Activated naive CD4-positive, alpha-beta T cell (primary cell): ENCODE measurements around the gene CDC42BPA.

Experiments used
- DNase-seq, 4 experiments: peaks; one replicate each; lab custom pipeline; 2025; lab: John Stamatoyannopoulos, UW

CDC42BPA gene

DNA sequence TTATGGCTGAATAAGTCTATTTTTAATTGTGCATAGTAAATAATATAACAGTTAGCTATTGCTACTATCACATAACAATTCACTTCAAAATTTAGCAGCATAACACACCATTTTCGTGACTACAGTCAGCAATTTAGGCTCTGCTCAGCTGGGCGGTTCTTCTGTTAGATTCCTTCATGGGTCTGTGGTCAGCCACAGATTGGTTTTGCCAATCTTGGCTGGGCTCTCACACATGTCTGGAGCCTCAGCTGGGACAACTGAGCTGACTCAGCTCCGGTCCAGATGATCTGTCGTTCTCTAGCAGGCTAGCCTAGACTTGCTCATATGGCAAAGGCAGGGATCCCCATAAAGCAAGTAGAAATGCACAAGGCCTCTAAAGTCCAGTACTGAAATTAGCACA lies 15.1 kb upstream of the CDC42BPA start:
- no peak for DNase-seq

DNA sequence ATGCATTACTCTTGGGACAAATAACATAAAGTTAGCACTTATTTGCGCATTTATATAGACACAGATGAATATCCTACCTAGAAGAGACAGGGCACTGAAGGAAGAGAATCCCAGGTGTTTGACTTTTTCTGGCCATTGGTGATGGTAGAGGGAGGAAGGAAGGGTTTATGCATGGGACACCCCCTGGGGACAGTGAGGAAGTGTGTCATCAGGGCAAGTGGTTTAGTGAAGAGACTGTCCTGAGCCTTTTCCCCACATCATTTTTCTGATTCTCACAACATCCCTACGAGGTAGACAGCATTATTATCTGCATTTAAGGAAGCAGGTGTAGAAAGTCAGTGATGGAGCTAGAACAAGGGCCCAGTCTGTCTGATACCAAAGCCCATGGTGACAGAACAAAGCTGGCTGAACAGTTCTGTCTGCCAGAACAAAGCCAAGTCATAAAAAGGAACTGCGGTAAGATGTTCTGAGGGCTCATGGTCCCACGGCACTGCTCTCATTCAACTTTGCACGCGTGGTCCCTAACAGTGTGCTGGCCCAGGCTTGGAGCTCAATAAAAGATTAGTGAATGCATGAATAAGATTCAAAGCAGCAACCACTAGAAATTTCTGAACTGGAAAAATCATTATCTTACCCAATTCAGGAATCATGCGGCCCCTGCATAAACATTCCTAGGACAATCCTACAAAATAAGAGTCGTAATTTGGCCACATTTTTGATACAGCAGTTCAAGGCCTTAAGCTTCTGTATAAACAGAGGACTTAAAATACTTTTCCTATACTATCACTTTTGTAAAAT lies 12.2 kb upstream of the CDC42BPA start:
- no peak for DNase-seq

DNA sequence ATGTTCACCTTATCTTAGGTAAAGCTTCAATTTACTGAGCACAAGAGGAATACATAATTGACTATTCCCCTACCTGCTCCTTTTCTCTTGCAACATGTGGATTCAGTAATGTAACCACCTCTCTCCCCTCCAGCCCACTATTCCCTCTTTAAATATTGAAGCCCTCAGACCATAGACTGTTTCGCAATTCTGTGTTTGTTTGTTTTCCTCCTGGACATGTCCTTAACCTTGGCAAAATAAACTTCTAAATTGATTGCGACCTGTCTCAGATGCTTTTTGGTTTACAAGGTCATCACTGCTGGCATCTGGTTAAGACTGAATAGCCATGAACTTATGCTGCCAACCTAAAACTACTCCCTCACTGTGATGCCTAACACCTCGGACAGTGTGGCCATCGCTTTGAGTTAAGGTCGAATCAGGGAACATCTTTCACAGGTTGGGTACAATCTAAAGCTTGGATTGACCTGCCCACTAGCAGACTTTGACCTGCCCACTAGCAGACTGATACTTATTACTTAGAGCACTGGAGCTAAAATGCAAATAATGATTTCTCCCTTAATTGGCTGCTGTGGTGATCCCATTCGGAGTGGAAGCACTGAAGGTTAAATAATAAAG lies 10.2 kb upstream of the CDC42BPA start:
- DNase-seq = no peak

DNA sequence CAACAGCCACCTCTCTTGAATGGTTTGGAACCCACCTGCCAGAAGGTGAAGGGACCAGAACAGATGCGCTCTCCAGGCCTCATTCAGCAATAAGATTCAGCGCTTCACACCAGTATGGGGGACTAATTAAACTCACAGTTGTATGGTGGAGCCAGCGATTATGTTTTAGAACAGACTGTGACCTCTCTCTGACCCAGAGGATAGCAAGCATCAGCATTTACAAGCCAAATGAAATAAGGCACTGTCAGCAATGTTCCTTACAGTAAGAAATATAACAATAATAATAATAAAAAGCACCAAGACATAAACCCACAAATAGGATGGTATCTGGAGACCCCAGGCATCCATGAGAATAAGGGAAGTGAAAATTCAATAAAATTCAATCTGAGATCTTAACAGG lies 6.9 kb upstream of the CDC42BPA start:
- DNase-seq = no peak

DNA sequence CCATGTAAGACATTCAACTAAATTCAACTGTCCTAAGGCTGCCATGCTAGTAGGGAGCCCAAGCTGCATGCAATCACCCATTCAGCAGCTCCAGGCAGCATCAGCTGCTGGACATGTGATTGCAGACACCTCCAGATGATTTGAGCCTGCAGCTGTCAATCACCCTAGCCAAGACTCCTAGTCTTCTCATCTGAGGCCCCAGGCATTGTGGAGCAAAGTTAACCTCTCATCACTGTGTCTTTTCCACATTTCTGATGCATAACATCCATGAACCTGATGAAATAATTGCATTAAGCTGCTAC lies 5.6 kb upstream of the CDC42BPA start:
- DNase-seq = no peak

DNA sequence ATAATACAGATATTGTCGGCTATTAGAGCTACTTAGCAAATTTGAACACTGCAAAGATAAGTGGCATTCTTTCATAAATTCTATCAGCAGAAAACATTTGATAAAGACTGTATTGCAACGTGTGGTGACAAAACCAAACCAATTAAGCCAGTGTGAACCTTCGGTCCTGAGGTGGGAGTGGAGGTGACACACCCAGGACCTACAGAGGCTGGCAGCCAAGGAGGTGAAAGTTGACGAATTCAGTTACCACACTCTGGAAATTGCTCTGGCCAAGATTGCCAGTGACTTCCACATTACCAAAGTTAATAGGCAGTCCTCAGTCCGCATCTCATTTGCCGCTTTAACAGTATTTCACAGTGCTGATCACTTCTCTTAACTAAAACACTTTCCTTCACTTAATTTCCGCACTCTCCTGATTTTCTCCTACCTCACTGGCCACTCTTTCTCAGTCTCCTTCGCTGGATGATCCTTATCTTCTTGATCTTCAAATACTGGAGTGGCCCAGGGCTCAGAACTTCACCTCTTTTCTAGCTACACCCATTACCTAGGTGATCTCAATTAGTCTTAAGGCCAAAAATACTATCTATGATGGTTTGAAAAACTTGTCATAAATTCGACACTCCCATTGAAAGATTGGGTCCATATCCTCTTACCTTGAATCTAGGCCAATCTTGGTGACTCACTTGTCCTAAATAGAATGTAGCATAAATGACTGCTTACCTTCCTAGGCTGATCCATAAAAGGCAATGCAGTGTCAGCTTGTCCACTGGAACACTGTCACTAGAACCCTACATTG lies 5.1 kb upstream of the CDC42BPA start:
- no peak for DNase-seq

DNA sequence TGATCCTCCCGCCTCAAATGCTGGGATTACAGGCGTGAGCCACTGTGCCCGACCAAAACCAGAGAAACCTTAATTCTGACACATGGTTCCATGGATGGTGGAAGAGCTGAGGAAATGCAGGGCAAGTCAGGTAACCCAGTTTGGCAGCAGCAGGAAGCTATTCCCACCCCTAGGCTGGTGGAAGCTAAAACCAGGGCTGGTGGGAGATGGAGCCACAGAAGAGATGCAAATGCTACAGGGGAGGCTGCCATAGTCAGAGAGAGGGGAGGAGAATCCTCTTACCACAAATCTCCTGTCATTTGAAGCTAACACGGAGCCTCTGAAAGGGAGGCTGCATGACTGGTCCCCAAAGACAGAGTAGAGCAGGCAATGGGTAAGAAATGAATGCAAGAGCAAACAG lies 4.1 kb upstream of the CDC42BPA start:
- DNase-seq = no peak

DNA sequence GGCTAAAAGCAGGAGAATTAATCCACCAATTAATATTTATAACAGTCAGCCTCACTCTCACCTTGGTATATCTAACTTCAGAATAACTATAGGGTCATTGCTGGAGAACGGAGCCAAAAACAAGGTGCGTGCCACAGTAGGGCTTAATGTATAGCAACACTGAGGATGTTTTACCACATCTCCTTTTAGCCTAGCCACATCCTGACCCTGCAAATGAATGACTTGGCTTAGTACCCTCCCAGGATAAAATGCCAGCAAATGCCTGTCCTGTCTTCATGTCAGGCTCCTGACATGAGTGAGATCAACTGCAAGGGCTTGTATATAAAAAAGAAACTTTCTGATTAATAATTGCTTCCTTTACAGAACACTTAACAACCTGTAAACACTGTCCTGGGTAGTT lies 2.7 kb upstream of the CDC42BPA start:
- DNase-seq = no peak

DNA sequence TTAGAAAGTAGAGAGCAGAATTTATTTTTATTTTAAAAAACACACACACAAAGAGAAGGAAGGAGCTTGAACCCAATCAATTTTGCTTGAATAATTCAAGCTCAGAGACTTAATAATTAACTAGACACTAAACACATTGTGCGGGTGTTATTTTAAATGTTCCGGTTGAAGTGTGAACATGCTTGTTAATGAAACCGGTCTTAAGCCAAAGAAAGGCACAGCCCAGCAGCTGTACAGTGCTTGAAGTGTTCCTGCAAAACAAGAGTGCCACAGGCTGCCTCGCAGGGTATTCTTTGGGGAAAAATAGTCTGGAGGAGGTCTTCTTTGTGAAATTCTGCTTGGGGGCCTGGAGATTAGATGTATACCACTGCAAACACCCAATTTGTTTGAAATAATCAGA lies 2.2 kb upstream of the CDC42BPA start:
- no peak for DNase-seq

DNA sequence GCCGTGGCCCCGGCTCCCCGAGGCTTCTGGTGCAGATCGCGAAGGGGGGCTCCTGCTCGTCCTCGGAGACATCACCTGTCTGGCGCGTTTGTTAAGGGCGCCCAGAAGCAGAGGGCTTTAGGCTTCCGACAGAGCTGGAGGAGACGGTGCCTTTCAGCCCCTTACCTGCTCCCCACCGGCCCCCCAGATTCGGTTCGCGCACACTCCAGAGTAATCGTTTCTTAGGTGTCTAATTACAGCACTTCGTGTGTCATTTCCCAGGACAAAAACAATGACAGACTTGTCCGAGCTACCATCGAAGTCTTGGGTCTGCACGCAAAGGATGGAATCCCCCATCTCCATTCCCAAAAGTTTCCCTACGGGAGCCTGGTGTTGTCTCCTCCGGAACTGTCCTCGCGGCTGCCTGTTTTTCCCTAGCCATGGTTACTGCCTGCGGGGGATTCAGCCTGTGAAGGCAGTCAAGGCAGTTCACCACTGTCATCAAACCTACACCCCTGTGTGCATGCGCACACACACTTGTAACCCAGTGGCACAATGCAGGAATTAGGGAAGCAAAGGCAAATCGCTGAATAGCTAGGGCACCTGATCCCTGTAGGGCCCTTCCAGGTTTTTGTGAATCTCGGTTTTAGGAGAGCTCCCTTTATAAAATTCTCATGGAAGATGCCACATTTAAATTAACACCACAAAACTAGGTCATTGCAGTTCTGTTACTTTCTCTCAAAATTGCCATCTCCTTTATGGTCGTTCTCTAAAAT lies 738 bp upstream of the CDC42BPA start:
- no peak for DNase-seq

DNA sequence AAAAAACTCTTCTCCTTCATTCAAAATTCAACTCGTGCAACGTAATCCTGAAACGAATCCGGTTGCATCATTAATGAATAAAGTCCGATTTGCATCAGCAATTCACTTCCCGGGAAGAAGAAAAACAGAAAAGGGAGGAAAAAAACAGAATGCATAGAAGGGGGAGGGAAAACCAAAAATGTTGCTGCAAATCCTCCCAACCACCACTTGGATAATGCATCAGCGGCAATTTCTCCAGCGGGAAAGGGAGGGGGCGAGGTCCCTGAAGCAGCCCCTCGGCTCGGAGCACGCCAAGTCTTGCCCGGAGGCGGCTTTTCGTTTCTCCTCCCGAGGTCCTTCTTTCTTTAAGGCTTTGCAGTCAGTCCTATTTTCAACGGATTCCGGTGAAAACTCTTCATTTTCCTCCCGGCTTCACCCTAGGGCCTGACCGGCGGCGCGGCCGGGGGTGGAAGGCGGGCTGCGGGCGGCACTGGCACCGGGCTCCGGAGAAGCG lies 723 bp downstream of the CDC42BPA start:
- DNase-seq = no peak

DNA sequence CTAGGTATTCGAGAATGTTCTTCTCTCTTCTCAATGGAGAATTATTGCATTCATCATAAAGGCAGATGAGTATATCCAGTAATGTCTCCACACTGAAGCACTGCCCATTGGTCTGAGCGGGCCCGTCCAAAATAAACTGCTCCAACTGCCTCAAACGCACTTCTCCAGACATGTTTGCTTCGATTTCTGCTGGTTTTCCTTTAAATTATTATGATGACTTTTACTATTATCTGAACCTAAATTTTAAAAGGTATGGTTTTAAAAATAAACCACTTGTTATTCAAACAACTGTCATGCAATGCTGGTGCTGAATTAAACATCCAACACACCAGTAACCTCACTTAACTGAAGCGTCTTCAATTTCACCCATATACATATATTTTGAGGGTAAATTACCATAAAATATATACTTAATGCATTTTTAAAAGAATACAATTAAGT lies 1.3 kb downstream of the CDC42BPA start:
- DNase-seq = no peak

DNA sequence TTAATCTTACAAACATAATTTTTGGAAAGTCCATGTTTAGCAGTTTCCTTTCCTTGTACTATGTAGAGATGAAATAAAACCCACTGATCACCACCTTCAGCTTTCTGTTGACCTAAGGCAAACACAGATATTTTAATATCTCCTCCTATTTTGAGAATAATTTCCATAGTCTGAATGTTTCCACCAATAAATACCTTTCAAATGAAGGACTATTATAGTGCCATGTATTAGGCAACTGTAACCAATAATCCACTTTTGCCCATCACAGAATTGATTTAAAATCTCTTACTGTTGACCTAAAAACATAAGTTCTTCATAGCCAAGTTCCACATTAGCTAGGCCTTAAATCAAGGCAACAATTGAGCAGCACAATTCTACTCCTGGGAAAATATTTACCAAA lies 1.8 kb downstream of the CDC42BPA start:
- DNase-seq = no peak

DNA sequence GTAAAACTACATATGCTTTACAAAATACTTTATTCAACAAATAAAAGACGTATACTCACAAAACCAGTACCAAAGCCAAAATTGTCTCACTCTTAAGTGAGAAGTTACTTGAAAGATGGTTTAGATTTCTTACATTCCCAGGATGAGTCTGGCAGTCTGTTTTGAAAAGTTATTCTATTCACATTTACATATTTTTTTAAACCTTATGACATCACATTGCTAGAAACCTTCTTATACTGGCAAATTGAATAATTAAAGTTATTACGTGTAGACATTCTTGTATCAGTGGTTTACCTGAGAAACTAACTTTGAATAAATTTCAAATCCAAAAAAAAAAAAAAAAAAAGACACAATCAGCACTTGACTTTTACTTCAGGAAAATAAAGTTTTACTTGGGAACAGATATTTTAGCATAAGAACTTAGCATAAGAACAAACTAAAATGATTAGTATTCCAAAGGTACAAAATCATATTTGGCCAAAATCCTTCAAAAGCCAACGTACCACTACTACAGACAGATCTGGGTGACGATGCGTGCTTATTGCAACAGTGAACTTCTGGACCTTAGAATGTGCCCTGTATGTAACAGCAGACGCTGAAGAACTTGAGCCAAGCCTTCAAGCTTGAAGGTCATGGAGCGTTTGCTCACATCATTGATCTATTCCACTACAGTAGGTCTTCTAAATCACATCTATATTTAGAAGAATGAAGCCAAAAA lies 2.5 kb downstream of the CDC42BPA start:
- DNase-seq = no peak

DNA sequence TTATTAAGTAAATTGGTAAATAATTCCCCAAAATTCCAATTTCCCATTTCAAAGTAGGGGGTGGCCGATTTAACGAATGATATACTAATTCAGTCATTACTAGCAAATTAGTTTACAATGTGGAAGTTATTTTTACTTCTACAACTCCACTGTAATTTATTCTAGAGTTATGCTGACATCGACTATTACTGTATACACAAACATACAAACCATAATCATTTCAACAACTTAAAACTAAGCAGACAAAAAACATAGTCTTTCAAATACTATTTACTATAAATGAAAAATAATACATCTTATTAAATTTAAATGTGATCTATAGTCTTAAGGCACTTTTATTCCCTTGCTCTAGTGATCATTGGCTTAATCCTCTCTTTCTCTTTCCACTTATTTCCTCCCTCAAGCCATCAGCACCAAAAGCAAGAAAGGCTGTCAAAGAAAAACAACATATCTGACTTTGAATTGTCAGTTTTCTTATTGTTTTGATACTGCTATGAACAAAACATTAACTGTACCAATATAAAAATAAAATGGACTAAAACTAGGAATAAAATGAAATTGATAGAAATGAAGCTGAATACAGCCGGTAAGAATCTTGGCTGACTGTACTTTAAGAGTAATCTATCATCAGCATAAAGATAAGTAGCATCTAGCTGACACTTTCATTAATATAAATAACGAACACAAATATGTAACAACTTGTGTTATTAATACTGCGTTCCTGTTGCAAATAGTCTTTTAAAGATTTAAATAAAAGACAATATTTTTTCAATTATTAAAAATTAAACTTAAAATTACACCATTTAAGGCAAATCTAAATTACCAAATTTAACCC lies 4.1 kb downstream of the CDC42BPA start:
- no peak for DNase-seq

DNA sequence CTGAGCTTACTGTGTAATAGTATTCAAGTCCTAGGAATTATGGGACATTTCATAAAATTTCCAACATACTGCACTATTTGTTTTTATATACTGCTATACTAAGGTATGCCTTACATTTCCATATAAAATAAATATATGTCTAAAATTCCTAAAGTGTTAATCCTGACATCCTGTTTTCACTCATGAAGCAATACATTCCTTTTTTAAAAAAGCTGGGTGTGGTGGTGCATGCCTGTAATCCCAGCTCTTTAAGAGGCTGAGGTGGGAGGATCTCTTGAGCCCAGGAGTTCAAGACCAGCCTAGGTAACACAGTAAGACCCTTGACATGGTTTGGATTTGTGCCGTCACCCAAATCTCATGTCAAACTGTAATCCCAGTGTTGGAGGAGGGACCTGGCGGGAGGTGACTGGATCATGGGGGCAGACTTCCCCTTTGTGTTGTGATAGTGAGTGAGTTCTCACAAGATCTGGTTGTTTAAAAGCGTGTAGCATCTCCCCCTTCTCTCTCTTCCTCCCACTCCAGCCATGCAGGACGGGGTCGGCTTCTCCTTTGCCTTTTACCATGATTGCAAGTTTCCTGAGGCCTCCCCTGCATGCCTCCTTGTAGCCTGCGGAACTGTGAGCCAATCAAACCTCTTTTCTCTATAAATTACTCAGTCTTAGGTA lies 5.8 kb downstream of the CDC42BPA start:
- DNase-seq = no peak

DNA sequence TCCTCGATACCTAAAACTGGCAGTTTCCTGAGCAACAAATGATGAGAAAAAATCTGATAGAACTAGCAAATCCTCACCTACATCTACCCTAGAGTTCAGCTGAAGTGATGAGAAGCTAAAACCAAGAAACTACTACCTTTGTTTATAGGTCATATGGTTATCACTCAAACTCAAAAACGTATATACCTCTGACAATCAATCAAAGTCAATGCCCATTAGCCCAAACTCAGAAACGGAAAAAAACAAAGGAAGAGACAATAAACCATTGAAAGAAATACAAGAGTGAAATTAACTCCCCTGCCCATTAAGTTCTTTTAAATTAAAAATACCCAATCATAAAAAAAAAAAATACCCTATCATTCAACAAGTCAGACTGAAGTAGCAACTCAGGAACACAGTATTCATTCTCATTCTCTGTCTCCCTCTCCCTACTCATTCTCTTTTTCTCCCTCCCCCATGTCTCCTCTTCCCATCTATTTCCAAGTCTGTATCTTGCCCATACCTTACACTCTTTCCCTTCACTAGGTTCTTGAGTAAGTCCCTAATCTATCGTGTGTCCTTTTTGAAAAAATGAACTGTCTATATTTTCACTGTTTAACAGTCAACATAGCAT lies 6.8 kb downstream of the CDC42BPA start:
- no peak for DNase-seq

DNA sequence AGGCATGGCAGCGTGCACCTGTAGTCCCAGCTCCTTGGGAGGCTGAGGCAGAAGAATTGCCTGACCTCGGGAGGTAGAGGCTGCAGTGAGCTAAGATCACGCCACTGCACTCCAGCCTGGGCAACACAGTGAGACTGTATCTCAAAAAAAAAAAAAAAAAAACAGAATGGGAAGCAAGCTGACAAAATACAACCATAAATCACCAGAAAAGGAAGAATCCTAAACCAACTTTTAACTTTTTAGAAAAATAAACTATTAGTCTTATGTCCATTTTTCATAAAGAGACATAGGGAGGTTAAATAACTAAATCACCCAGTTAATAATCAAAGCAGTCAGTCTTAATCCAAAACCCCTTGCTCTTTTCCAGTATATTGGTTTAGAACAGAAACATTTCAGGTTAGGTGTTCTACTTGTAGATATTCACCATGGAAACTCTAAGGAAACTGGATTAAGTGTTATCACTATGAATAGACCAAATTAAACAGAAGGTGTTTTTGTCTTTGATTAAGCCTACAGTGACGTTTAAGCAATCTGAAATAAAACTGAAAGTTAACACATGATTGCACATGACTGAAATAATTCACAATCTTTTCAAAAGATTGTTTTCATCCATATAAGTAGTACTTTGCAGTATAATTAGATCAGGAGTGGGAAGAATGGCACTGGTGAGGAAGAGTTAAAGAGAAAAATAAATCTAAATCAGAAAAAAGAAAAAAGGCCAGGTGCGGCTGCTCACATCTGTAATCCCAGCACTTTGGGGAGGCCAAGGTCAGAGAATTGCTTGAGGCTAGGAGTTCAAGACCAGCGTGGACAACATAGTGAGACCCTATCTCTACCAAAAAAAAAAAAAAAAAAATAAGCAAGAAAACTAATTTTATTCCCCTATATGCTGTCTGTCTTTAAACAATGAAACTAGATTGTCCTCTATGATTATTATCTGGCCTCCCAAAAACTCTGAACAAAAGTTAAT lies 9.6 kb downstream of the CDC42BPA start:
- DNase-seq = no peak

DNA sequence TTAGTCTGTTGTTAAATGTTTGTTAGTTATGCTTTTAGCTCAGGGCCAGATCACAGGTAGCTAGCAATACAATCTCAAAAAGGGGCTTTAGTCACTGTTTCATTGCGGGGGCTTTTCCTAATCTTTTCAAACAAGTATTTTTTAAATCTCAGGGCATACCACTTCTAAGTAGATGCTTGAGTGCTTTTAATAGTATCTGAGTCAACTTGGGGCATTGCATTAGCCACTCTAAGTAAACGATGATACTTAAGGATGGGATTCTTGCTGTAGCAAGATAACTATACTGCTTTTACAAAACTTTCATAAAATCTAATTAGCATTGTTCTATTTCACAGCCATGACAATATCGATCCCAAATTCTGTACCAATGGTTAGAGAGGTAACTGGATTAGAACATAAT lies 11.6 kb downstream of the CDC42BPA start:
- DNase-seq = no peak
